ENCODE results near the gene YES1.

YES1 gene

DNA sequence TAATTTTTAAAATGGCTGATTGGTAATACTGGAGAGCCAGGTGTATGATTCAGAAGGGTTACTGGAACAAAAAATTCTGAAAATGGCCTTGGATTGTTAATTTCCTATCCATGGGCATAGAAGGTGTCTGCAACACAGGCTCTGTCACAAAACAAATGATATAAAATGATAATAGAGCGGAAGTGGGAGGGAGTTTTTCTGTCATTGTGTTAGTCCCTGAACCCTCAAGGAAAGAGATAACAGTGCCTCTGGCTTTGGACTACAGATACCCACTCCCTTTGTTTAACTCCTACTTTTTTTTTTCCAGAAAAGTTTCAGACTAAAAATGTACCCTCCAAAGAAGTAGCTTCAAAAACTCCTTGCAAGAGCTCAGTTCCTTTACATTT, 28.0 kb upstream of the YES1 start:
- Histone ChIP-seq H3K27ac (no peak overlapping the region), H3K9me3 (no peaks in the 10 kb centered on the region), H3K9ac (no peak overlapping the region), H3K36me3 (no peaks in the 10 kb centered on the region), H3K27me3 (no peaks in the 10 kb centered on the region), H3K4me2 (no peak overlapping the region), H3K4me3 (no peak overlapping the region), H4K20me1 (no peaks in the 10 kb centered on the region), H3K4me1 (peaks cover 7% of the 10 kb centered on the region; the same call in 1 of the 2 replicates)
- TF ChIP-seq Cebpa-rat (IDR thresholded peaks at IDR 0.05), result no peak

DNA sequence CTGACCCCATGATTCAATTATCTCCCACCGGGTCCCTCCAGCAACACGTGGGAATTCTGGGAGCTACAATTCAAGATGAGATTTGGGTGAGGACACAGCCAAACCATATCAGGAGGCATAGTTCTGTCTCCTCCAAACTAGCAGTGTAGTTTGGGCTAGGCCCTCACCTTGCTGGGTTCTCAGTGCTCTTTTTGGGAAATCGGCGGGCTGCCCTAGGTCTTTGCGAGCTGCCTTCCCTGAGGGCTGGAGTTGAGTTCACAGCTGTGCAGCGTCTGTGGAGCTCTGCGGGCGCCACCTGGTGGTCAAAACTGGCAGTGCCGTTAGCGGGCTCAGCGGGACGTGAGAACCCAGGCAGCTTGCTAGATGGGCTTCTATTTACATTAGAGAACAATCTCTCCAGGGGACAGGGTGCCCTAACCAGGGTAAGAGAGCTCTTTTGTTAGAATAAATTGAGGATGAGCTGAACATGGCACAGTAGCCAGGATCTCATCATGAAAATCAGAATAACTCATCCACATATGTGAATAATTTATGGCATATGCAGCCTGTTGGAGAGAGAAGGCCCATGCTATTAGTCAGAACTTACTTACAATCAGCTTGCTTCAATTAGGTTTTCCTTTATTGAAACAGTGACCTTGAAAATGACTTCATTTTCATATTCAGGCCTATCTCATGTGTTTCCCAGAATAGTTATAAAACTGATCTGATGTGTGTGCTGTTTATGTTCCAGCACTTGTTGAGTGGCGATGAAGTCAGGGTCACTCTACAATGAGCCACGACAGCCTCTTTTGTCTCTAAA, 27.4 kb upstream of the YES1 start:
- Histone ChIP-seq H3K4me3 (no peak overlapping the region), H3K36me3 (no peaks in the 10 kb centered on the region), H3K27ac (no peak overlapping the region), H3K27me3 (no peaks in the 10 kb centered on the region), H3K4me2 (peak overlapping the region; percentile 31), H4K20me1 (no peaks in the 10 kb centered on the region), H3K9me3 (no peaks in the 10 kb centered on the region), H3K9ac (no peak overlapping the region), H3K4me1 (peaks cover 4% of the 10 kb centered on the region; the same call in 1 of the 2 replicates)
- TF ChIP-seq Cebpa-rat (IDR thresholded peaks at IDR 0.05), result no peak

DNA sequence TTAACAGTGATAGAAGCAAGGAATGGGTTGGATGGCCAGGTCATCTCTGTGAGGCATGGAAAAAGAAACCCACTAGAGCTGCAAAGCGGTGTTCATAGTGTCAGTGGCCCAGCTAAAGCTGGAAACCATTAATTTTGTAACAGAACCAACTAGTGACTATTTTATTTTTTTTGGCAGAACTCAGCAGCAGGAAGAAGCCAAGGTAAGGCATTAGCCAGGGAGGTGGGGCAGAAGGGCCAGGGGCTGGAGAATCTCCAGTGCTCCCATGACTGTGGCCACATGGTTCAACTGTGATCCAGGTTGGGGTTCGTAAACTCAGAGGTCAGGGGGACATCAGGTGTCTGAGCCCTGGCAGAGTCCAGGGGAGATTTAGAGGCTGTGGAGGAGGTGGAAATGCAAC, 25.9 kb upstream of the YES1 start:
- no peak overlapping the region for H3K4me2 ChIP-seq
- H3K36me3 ChIP-seq, result no peaks in the 10 kb centered on the region
- peaks cover 4% of the 10 kb centered on the region; the same call in 1 of the 2 replicates for H3K4me1 ChIP-seq
- H3K9me3 ChIP-seq, result no peaks in the 10 kb centered on the region
- no peak overlapping the region for H3K4me3 ChIP-seq
- H3K9ac ChIP-seq, result no peak overlapping the region
- no peak for TF ChIP-seq Cebpa-rat (IDR thresholded peaks at IDR 0.05)
- no peak overlapping the region for H3K27ac ChIP-seq
- H3K27me3 ChIP-seq, result no peaks in the 10 kb centered on the region
- H4K20me1 ChIP-seq, result no peaks in the 10 kb centered on the region

DNA sequence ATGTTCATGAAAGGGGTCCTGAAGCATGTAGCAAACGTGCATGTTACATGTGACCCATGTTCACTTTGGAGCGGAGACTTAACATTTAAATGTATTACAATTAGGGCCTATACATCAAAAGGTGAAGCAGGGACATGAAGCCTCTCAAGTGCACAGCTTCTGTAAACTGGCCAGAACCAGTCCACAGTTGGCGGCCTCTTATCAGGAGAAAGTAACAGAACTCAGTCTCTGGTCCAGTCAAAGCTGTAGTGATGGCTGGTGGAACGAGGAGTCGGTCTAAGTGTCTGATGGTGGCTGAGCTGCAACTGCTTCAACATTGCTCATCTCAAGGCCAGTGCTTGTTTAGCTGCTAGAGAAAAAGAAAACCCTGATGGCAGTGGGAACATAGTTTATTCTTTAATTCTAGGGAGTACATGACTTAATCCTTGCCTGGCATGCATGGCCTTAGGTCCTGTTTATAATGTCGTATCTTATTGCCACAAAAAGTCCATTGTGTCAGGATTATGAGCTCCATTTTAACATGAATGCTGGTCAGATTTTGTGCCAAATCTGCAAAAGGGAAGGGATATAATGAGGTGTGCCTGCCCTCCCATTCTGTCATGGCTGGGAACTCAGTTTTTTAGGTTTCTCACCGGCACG, 22.2 kb upstream of the YES1 start:
- TF ChIP-seq Cebpa-rat (IDR thresholded peaks at IDR 0.05), result no peak
- H3K9me3 ChIP-seq, result no peaks in the 10 kb centered on the region
- H3K36me3 ChIP-seq, result no peaks in the 10 kb centered on the region
- H3K4me3 ChIP-seq, result no peak overlapping the region
- peaks cover 26% of the 10 kb centered on the region for H3K4me1 ChIP-seq
- no peak overlapping the region for H3K4me2 ChIP-seq
- no peak overlapping the region for H3K9ac ChIP-seq
- H4K20me1 ChIP-seq, result no peaks in the 10 kb centered on the region
- no peak overlapping the region for H3K27ac ChIP-seq
- no peaks in the 10 kb centered on the region for H3K27me3 ChIP-seq

DNA sequence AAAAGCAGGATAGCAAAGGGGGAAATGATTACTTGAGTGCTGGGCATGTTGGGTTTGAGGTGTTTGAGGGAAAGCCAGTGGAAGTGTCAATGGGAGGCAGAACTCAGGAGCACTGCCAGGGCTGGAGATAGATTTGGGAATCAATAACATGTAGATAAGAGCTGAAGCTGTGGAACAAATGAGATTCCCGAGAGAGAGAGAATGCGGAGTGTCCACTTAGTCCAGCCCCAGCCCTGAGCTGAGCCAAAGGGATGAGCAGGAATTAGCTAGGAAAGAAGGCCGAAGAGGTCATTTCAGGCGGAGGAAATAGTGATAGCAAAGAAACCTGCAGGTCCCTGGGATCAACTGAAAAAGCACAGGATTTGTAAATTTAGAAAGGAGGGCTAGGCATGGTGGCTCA, 21.2 kb upstream of the YES1 start:
- H3K9ac ChIP-seq, result no peak overlapping the region
- no peak overlapping the region for H3K27ac ChIP-seq
- H3K4me2 ChIP-seq, result no peak overlapping the region
- no peaks in the 10 kb centered on the region for H4K20me1 ChIP-seq
- no peaks in the 10 kb centered on the region for H3K36me3 ChIP-seq
- no peak overlapping the region for H3K4me3 ChIP-seq
- H3K4me1 ChIP-seq, result peaks cover 23% of the 10 kb centered on the region
- H3K27me3 ChIP-seq, result no peaks in the 10 kb centered on the region
- H3K9me3 ChIP-seq, result no peaks in the 10 kb centered on the region
- no peak for TF ChIP-seq Cebpa-rat (IDR thresholded peaks at IDR 0.05)

DNA sequence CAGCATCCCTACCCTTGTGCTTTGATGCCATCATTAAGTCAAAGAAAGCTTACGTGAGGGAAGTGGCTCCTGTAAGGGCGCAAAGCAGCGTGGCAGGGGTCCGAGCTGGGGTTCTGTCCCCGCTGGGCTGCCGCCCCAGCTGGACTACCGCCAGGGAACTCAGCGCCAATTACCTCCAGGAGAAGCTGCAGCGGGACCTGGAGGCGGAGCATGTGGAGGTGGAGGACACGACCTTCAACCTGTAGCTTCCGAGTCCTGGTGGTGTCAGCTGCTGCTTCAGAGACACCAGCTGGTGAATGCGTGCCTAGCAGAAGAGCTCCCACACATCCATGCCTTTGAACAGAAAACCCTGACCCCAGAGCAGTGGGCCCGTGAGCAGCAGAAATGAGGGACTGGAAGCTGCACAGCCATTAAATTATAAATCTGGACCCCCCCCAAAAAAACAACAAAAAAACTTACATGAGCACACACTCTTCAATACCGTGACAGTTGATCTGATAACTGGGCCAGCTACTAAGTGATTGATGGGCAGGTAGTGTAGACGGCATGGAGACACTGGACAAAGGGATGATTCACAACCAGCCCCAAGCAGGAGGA, 20.1 kb upstream of the YES1 start:
- Histone ChIP-seq H3K36me3 (no peaks in the 10 kb centered on the region), H3K27me3 (no peaks in the 10 kb centered on the region), H3K9me3 (no peaks in the 10 kb centered on the region), H4K20me1 (no peaks in the 10 kb centered on the region), H3K4me1 (peaks cover 23% of the 10 kb centered on the region), H3K9ac (no peak overlapping the region), H3K27ac (no peak overlapping the region), H3K4me2 (no peak overlapping the region), H3K4me3 (no peak overlapping the region)
- TF ChIP-seq Cebpa-rat (IDR thresholded peaks at IDR 0.05), result no peak

DNA sequence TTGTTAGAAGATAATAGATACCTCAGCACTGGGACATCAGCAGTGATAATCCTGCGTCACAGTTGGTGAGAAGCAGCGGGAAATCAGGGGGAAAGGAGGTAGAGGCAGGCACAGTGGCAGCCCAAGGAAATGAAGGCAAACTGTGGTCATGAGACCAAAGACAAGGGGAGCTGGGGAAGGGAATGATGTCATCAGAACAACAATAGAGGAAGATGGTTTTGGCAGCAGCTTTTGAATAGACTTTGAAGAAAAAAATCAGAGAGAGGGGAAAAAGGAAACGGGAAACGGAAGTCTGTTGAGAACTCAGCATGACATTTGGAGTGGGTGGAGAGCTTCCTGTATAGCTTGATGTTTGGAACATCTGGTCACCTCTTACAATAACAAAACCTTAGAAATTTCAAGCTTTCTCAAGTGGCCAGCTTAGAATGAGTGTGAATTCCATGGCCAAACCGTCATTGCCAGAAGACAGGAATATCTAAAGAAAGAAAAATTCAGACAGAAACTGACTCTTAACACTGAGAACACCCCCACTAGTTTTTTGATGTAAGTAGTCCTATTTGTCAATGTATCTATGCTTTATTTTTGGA, 18.4 kb upstream of the YES1 start:
- H3K36me3 ChIP-seq, result no peaks in the 10 kb centered on the region
- no peaks in the 10 kb centered on the region for H3K27me3 ChIP-seq
- H4K20me1 ChIP-seq, result no peaks in the 10 kb centered on the region
- peak overlapping the region; percentile 16; the same call in 1 of the 2 replicates for H3K4me3 ChIP-seq
- peaks cover 23% of the 10 kb centered on the region for H3K4me1 ChIP-seq
- no peak for TF ChIP-seq Cebpa-rat (IDR thresholded peaks at IDR 0.05)
- peak overlapping the region; percentile 85 for H3K27ac ChIP-seq
- H3K4me2 ChIP-seq, result peak overlapping the region; percentile 83
- H3K9ac ChIP-seq, result peak overlapping the region; percentile 67
- H3K9me3 ChIP-seq, result no peaks in the 10 kb centered on the region

DNA sequence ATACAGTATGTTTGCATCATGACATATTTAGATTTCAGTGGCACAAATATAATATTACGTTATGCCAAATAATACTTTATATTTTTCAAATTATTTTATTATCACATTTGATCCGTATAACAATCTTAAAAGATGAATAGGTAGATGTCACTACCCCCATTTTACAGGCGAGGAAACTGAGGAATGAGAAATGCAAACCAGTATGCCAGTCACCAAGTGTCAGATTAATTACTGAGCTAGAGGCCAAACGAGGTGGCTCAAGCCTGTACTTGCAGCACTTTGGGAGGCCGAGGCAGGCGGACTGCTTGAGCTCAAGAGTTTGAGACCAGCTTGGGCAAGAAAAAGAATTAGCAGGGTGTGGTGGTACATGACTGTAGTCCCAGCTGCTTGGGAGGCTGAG, 17.4 kb upstream of the YES1 start:
- Histone ChIP-seq H3K9me3 (no peaks in the 10 kb centered on the region), H3K4me1 (peaks cover 23% of the 10 kb centered on the region), H3K9ac (peak overlapping the region; percentile 67; the same call in 1 of the 2 replicates), H4K20me1 (no peaks in the 10 kb centered on the region), H3K36me3 (no peaks in the 10 kb centered on the region), H3K27me3 (no peaks in the 10 kb centered on the region), H3K27ac (peak overlapping the region; percentile 85), H3K4me3 (0 out of 2 replicates have a peak overlapping the region, but pooled peaks have one; percentile 16), H3K4me2 (peak overlapping the region; percentile 83)
- TF ChIP-seq Cebpa-rat (IDR thresholded peaks at IDR 0.05), result no peak

DNA sequence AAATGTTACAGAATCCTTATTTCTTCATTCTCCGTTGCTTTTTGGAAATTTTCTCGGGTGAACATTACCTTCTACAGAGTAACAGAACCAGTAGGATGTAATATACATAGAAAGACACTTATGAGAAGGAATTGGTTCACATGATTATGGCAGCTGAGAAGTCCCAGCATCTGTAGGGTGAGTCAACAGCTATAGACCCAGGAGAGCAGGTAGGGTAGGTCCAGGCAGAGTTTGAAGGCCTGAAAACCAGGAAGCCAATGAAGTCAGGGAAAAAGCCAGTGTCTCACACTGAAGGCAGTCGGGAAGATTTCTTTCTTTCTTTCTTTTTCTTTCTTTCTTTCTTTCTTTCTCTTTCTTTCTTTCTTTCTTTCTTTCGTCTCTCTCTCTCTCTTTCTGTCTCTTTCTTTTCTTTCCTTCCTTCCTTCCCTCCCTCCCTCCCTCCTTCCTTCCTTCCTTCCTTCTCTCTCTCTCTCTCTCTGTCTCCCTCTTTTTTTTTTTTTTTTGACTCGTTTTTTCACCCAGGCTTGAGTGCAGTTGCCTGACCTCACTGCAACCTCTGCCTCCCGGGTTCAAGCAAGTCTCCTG, 15.1 kb upstream of the YES1 start:
- no peaks in the 10 kb centered on the region for H4K20me1 ChIP-seq
- no peak overlapping the region for H3K4me2 ChIP-seq
- H3K4me3 ChIP-seq, result no peak overlapping the region
- peaks cover 23% of the 10 kb centered on the region for H3K4me1 ChIP-seq
- H3K9ac ChIP-seq, result no peak overlapping the region
- no peaks in the 10 kb centered on the region for H3K9me3 ChIP-seq
- H3K27ac ChIP-seq, result no peak overlapping the region
- no peaks in the 10 kb centered on the region for H3K27me3 ChIP-seq
- TF ChIP-seq Cebpa-rat (IDR thresholded peaks at IDR 0.05), result no peak
- no peaks in the 10 kb centered on the region for H3K36me3 ChIP-seq

Measured in BLaER1 (cell line).